Testis (tissue), 2 donors: ENCODE results near the gene SLC27A3.

Experiments used
- POLR2A ChIP-seq: fragments of 450-650 bp; IDR thresholded peaks from one replicate; pipeline ENCODE4 v1.6.1; 2017; ENCODE audit warnings: antibody characterized with exemption, mild to moderate bottlenecking, moderate library complexity
- TF ChIP-seq, protein P1 (sequence below), 3 experiments: fragments of 450-650 bp in 2 of 3; fragments of 200-600 bp in 1 of 3; sonication (generic) in 1 of 3; IDR thresholded peaks; one replicate each; pipeline ENCODE4 v1.5.1; 2016 to 2019; ENCODE audit warnings: antibody characterized with exemption in 3 of 3, mild to moderate bottlenecking in 2 of 3, moderate library complexity in 1 of 3

DNA sequence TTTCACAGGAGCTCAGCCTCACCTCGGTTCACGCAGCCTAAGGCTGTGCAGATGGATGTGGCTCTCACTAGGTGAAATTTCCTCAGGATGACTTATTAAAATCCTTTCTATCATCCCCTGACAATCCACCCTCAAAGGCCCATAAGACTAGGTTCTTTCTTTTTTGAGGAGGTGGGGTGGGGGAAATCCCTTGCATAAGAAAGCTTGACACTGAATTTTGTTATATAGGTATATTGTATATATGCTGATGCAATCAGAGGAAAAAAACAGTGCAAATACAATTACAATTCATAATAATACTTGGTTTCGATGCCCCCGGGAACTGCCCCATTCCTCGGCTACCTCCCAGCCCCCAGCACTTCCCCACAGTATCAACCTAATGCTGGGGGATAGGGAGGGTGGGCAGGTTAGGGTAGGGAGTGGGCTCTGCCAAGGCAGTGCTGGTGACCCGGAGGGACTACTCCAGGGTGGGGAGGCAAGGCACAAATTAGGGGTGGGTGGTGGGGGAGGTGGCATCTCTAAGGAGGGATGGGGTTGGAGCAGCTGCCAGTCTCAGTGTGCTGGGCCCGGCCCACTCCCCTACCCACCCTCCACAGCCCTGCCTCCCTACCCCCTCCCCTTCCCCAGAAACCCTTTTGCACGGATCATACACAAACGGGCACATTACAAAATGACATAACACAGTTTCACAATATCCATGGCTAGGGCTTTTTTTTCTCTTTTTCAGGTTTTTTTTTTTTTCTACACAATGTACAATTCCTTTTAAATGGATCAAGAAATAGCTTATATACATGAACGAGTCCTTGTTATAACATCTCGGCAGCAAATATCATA lies 30.9 kb downstream of the SLC27A3 start:
- TF ChIP-seq, protein P1, sequence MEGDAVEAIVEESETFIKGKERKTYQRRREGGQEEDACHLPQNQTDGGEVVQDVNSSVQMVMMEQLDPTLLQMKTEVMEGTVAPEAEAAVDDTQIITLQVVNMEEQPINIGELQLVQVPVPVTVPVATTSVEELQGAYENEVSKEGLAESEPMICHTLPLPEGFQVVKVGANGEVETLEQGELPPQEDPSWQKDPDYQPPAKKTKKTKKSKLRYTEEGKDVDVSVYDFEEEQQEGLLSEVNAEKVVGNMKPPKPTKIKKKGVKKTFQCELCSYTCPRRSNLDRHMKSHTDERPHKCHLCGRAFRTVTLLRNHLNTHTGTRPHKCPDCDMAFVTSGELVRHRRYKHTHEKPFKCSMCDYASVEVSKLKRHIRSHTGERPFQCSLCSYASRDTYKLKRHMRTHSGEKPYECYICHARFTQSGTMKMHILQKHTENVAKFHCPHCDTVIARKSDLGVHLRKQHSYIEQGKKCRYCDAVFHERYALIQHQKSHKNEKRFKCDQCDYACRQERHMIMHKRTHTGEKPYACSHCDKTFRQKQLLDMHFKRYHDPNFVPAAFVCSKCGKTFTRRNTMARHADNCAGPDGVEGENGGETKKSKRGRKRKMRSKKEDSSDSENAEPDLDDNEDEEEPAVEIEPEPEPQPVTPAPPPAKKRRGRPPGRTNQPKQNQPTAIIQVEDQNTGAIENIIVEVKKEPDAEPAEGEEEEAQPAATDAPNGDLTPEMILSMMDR (IDR thresholded peaks at IDR 0.05), result no peak
- no peak for TF ChIP-seq POLR2A
